Activated CD4-positive, alpha-beta T cell treated with anti-CD3 and anti-CD28 coated beads for 1 hour (primary cell): ENCODE results near the gene RYK.

Source experiments
- DNase-seq: peaks from one replicate; pipeline ENCODE4 v3.0.0-alpha.2; 2020

RYK gene

DNA sequence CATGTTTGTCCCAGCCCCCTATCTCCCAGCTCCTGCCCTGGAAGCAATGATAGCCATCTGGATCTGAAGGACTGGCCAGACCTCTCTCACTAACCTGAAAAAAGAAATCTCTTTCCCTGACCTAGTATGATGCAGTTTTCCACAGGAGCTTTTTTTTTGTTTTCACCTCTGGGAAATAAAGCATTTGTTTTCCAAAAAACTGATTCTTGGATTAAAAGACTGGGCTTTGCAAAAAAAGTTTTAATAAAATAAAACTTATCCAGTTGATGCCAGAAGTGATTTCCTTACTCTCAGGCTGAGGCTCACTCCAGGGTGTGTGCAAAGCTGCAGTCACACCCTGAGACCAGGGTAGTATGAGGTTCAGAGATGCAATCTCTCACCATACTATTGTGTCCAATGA lies 104.0 kb downstream of the RYK start:
- no peak for DNase-seq

DNA sequence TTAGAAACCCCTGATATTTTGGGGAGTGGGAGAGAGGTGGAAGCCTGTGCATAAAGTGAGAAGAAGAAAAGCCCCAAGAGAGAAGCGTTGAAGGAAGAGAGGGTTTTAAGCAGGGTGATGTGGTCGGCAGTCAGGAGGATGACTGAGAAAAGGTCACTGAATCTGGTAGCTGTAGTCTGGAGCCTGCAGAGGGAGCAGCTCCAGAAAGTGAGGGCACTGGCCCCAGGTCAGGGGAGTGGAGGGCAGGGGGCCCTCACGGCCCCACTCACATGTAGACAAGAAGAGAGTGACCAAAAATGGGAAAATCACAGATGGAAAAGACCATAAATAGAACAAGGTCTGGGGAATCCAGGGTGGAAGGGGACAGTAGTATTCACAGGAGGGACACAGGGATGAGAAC lies 105.5 kb downstream of the RYK start:
- no peak for DNase-seq

DNA sequence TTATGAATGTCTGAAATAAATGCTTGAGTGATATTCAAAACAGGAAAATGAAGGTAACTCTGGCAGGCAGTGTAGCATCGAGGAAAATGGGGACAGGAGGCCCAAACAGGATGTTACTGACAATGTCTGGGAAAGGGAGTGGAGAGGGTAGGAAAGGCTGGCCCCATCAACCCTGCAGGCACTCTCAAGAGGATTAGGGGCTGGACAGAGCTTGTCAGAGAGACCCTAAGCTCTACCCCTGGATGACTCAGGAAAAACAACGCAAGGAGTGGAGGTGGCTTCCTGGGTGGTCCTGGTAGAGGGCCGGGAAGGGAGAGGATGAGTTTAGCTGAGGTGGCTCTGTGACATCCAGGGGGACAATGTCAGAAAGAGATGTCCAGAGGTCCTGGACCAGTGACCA lies 106.0 kb downstream of the RYK start:
- DNase-seq = no peak

DNA sequence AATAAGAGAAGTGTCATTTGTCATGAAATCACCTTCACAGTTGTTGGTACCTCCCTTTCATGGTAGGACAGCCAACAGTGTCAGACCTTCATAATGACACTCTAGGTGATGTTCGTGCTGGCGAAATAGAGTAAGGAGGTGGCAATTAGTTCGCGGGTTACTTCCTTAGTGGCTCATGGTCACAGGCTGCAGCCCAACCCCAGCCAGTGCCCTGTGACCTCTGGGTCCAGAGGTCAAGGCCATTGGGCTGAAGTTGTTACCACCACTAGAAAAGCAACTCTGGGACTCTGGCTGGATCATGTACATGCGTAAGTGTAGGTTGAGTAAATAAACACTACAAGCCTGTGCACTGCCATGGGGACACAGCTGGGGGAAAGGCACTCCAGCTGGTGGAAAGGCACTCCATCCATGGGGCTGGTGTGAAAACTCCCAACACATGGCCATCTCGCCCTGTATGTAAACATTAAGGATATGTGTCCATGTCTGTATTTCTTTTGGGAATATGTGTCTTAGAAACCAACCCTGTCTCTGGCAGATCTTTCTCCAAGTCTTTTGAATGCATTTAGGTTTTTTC lies 106.7 kb downstream of the RYK start:
- no peak for DNase-seq

DNA sequence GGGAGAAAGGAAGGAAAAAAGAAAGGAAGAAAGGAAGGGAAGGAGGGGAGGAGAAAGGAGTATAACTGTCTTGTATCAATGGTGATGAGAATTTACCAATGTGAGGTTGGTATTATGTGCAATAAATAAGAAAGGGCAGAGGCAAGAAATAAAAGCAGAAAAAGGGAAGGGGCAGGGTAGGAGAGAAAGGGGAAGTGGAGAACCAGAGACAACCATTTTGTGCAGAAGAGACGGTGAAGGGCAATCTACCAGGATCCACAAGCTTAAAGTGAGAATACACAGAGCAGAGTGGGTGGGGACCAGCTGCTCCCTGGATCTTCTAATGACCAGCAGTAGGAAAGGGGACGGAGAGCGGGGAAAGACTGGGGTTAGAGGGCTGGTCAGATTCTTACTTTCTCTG lies 114.1 kb downstream of the RYK start:
- no peak for DNase-seq

DNA sequence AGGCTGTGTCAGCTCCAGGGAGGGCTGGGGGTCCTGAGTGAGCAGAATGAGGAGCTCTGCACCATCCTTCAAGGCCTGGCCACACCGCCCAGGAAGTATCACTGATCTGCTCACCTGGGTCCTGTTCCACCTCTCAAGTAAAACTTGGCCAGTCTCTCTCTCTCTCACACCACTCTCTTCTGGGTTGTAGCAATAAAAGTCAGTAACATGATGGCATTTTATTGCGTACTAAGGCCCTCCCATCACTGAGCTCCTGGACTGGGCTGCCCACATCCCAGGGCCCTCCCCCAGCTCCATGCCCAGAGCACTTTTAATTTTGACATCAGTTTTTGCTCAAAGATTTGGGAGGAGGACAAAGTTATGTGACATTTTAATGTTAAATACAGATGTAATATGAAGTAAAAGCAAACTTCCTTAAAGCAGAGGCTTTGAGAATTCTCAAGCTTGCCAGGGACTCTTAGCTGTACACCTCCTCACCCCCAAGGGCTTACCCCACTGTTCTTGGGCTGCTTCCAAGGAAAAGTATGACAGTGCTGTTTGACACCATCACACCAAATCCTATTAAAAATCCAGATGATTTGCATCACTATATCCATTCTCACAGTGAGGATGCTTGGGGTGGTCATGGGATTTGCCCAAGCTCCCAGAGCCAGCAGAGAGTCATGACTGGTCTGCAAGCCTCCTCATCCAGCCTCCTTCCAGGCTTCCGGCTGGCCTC lies 115.8 kb downstream of the RYK start:
- no peak for DNase-seq

DNA sequence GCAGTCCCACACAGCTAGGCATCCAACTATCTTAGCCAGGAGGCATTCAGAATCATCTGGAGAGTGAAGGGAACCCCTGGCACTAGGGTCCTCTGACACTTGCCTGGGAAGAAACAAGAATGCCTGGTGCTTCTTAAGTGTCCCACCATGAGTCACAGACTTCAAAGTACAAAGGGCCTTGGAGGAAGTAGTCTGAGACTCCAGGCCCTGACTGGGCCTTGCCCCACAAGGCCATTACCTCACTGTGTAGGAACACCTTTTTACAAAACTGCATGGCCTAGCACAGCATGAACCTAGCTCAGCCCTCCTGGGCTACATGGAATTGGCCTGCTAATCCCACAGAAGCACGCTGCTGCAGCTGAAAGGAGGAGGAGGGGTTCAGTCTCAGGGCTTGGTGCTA lies 116.4 kb downstream of the RYK start:
- no peak for DNase-seq

DNA sequence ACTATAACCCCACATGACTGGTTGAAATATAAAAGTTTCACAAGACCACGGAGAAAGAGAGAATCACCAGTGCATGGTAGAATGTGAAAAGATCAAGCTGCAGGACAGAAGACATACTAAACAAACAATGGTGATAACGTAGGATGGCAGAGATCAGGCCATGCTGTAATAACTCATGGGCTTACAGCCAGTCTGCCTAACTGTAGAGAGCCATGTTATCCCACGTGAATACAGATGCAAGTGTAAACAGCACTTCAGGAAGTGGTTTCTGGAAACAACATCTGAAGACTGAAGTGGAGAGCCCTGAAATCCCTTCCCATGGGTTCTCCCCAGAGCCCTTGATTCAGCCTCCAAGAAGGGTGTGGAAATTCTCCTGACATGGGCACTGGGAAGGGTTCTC lies 117.7 kb downstream of the RYK start:
- no peak for DNase-seq

DNA sequence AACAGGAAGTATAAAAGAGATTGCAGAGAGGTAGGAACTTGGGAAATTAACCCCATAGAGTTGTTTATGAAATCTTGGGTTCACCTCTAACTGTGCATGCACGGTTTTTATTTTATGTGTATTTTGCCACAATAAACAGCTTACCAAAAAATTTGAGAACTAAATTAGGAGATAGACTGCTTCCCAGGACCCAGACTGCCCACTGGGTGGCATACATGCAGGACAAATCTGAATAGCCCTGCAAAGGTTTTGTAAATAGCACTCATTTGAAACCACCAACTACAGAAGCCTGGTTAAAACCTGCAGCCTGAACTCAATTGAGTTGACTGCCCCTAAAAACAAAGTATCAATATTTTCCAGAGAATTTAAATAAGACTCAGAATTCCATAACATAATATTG lies 124.5 kb downstream of the RYK start:
- no peak for DNase-seq

DNA sequence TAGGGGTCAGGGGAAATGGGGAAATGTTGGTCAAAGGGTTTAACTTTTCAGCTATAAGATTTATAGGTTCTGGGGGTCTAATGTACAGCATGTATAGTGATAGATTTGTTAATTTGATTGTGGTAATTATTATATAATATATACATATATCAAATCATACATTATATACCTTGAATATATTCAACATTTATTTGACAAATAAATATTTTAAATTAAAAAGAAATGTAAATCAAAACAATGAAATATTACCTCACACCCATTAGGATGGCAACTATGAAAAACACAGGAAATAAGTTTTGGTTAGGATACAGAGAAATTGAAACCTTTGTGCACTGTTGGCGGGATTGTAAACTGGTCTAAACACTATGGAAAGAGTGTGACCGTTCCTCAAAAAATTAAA lies 135.9 kb downstream of the RYK start:
- no peak for DNase-seq

DNA sequence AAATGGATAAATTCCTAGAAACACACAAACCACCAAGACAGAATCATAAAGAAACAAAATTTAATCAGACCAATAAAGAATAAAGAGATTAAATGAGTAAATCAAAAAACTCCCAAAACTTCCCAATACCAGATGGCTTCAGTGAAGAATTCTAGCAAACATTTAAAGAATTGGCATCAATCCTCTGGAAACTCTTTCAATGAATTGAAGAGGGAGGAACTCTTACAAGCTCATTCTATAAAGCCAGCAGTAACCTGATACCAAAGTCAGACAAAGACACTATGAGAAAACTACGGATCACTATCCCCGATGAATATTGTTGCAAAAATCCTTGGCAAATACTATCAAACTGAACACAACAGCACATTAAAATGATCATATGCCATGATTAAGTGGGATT lies 139.0 kb downstream of the RYK start:
- no peak for DNase-seq

DNA sequence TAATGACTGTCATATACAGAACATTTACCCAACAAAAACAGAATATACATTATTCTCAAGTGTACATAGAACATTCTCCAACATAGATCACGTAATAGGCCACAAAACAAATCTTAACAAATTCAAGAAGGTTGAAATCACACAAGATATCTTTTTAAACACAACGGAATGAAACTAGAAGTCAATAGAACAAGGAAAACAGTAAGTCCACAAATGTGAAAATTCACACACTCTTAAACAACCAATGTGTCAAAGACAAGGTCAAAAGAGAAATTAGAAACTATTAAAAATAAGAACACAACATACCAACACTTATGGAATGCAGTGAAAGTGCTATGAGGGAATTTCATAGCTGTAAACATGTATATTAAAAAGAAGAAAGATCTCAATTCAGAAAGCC lies 139.7 kb downstream of the RYK start:
- DNase-seq = no peak
